ENCODE results near the gene SV2C.
"Not testable (repeated sequence)": the region's sequence is repeated elsewhere in the genome, so short reads cannot be mapped to it uniquely, and the experiment has no call there.

Gene SV2C, protein sequence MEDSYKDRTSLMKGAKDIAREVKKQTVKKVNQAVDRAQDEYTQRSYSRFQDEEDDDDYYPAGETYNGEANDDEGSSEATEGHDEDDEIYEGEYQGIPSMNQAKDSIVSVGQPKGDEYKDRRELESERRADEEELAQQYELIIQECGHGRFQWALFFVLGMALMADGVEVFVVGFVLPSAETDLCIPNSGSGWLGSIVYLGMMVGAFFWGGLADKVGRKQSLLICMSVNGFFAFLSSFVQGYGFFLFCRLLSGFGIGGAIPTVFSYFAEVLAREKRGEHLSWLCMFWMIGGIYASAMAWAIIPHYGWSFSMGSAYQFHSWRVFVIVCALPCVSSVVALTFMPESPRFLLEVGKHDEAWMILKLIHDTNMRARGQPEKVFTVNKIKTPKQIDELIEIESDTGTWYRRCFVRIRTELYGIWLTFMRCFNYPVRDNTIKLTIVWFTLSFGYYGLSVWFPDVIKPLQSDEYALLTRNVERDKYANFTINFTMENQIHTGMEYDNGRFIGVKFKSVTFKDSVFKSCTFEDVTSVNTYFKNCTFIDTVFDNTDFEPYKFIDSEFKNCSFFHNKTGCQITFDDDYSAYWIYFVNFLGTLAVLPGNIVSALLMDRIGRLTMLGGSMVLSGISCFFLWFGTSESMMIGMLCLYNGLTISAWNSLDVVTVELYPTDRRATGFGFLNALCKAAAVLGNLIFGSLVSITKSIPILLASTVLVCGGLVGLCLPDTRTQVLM

GRCh38 chr5:76082772-76083554 is at the start of gene SV2C:
Gene SV2C, plus strand, starts transcription at chr5:76083383. Its CDS starts 48,368 bp downstream, at chr5:76131751.
- no peak for DNase-seq (ENCODE audit: low spot score)

GRCh38 chr5:76037736-76038151 is 45.4 kb upstream of the SV2C start:
- DNase-seq (ENCODE audit: low spot score): not testable (repeated sequence)

DNA sequence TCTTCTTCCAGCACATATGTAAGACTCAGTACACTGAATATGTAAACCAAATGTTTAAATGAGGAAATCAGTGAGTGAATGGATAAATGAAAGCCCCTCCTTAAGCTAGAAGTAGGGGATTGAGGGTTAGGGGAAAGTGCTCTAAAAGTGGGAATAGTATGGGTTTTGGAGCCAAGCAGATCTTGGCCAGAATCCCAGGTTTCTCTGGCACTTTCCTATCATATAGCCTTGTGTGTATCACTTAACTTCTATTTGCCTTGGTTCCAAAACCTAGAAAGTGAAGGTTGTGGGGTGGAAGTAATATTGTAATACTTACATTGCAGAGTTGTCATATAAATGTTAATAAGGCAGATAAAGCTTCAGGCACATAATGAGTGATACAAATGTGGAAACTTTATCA is 45.0 kb upstream of the SV2C start:
- no peak for DNase-seq (ENCODE audit: low spot score)

DNA sequence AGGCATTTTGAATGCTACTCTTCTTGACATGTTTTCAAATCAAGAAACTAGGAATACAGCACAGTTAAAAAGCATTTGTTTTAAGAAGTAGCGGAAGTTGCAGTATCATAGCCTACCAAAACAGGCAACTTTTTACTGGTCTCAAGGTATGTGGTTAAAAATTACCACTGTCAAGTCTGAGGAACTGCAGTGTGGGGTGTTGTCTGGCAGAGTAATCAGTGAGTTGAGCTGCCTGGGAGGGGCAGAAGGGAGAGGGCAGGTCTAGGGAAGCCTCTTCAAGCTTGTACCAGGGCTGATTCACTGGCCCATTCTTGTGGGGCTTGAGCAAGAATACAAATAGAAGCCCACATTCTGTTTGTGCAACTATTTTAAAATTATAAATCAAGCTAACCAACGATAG is 42.4 kb upstream of the SV2C start:
- no peak for DNase-seq (ENCODE audit: low spot score)

DNA sequence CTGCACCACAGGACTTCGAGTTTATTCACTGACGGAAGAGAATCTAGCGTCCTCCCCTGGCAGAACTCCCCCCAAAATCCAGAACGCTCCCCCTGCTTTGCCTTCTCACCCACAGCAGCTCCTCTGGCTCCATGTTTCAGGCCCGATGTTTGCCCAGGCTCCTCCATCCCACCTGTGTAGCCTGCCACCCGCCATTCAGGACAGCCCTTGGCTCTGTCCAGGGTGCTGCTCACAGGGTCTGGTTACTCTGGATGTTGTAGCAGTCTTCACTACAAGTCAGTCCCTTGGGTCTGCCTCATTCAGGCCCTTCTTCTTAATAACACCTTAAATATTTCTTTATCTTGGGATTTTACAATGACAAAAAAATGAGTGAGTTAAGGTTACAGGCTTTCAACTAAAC is 41.3 kb upstream of the SV2C start:
- DNase-seq (ENCODE audit: low spot score): peak; percentile 60

DNA sequence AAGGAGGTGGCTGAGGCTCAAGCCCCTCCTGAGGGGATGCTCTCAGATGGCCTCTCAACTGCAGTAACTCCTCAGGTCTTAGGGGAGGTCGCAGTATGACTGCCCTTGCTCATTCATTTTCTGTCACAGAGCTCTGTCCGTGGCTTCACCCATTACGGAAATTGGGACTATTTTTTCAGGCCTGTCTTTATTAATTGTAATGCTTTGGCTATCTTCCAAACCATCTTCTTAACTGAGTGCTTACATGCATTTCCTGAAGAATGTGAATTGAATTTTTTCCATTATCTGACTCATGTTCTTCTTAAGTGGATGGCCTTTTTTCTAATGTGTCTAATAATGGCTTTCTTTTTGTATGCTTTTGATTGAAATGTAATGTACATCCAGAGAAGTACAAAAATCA is 36.4 kb upstream of the SV2C start:
- no peak for DNase-seq (ENCODE audit: low spot score)

DNA sequence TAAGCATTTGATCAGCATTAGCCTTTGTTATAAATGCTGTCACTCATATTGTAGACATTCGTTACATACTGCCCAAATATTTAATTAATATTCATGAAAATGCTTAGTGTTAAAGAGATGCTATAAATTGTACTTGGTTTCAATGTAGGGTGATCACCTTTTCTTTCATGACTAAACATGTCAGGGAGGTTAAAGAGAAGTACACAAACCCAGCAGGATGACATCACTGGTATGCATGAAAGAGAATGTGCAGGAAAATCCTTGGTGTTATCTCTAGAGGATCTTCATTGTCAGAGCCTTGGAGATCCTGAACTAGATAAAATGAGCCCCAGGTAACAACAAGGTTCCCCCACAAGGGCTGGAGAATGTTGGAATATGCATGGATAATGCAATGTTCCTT is 33.0 kb upstream of the SV2C start:
- DNase-seq (ENCODE audit: low spot score): no peak

DNA sequence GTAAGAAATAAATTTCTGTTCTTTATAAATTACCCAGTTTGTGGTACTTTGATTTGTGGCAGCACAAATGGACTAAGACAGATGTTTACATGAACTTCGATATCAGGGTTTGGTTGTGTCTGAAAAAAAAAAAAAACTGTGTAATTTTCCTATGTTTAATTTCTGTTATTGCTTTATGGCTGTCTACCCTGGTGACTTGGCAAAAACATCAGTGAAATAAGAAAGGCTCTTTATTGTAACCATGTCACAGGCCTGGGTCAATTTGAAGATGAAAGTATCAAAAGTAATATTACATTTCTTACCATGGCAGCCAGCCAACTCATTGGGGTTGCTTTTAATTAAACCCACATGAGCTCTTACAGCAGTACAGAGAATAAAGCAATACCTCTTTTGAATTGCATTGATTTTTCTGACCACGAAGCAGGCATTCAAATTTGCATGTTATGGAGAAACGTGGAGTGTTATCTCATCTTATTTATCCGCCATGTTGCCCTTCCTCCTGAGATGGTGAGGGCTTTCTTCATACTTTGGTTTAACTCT is 20.6 kb upstream of the SV2C start:
- no peak for DNase-seq (ENCODE audit: low spot score)

- DNase-seq (ENCODE audit: low spot score): no peak
Measured at GRCh38 chr5:76065258-76065657, 17.9 kb upstream of the SV2C start.

GRCh38 chr5:76069061-76069735 is 14.0 kb upstream of the SV2C start:
- DNase-seq (ENCODE audit: low spot score): no peak

DNA sequence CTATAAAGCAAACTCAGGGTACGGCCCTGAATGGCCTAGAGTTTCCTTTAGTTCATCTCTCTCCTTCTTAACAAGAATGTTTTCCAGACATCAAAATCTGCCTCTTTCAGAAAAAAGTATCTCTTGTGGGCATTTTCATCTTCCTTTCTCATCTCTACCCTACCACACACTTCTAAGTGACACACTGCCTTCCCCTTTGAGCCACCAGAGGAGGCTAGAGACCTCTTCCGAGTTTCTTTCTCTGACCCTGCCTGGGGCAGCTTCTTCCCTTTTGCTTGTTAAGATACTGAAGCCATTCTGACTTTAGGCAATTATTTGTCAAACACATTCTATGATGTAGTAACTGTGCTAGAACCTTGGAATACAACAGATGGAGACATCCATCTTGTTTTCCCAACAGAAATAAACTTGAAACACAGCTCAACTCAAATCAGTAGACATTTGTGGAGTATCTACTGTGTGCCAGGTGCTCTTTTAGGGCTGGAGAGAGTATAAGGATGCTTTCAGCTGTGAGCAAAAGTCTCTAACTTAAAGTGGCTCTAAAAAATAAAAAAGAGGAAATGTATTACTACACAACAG is 8.6 kb upstream of the SV2C start:
- no peak for DNase-seq (ENCODE audit: low spot score)

DNA sequence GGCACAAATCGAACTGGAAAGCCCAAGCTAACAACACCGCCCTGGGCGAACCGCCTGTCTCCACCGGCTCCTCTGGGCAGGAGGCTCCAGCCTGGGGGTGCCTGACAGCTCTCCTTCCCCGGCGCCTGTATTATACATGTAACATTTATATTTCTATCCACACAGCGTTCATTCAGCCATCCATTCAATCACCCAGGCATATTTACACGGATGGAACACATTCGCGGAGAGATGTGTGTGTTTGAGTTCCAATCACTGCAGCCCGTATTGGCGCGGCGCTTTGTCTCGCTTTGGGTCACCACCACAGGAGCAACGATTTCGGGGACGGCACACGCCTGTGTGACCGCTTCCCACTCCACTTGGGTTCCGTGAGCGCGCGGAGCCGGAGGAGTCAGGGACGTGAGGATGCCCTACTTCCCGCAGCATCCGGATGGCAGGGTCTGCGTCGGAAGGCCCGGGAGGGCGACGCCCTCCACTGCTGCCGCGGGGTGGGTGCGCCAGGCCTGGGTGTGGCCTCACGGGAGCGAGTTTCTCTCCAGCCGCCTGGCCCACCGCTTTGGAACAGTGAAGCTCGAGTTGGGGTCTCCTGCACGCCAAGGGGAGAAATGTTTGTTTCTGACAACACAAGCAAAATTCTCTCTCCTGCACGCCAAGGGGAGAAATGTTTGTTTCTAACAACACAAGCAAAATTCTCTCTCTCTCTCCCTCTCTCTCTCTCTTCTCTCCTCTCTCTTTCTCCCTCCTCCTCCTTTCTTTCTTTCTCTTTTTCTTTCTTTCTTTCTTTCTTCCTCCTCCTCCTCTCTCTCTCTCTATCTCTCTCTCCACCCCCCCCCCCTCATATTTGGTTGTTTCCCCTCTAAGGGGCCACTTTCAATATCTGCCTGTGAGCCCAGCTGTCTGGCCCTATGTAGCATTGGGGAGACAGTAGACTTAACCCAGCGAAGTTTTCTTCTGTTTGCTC is 1.1 kb upstream of the SV2C start:
- DNase-seq (ENCODE audit: low spot score): peak; percentile 54

DNA sequence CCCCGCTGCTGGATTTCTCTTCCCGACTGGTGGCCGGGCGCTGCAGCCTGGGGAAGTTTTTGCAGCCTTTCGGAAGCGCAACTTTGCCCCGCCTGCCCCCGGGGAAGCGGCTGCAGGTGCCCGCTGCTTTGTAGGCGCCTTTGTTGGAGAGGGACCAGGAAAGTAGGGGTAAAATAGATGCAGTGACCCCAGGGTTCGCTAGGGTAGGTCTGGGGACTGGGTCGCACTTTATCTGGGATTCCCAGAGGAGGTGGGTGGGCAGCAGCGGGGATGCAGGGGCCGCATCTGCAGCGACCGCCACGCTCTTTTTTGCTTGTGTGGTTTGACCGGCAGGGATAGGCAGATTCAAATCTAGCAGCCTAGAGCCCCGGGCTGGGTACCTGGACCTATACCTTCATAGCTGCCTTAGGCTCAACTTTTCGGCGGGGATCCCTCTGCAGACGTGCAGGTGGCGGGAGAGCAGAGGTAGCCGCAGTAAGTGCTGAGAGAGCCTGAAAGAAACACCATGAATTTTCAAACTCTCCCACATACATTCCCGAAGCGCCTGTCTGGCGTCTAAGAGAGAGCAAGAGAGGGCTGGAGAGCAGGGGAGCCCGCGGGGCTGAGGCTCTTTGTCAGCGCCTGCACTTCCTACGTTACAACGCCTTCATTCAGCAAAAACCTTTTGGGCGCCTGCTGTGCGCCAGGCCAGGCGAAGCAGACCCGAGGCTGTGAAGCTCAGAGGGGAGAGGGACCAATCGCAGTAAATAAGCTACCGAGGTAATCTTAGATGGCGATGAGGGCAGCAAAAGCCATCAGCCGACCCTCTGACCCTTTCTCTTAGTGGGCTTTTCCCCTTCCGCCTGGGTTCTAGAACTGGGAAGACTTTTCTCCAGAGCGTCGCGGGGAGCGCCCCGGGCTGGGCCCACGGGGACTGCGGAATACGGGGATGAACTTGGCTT is 642 bp downstream of the SV2C start:
- peak; percentile 76 for DNase-seq (ENCODE audit: low spot score)

DNA sequence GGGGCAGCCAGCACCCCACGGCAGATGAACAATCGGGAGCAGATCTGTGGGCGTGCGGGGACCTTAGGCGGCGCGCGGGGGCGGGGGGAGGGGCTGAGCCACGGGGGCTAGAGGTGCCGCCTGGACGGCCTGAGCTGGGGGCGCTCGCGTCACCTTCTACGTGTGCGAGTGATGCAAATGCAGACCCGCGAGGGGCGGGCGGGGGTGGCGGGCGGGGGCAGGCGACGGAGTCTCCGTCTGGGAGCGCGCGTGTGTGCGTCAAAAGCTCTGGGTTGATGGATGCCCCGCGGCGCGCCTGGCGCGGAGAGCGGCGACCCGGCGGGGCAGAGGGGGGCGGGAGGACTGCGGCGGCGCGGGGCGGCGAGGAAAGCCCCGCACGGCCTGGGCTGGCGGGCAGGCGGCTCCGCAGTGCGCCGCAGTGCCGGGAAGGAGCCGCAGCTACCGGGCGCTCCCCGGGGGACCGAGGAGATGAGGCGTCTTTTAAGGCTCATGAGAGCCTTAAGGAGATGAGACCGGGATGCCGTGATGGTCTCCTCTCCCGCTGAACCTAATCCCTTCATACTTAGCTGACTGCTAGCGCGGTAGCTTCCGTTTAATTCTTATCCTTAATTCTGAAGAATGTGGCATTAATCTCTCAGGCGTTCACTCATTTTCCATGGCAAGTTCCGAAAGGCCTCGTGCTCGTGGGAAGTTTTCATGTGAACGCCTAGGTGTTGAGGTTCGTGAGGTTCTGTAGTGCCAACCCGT is 1.5 kb downstream of the SV2C start:
- peak; percentile 82 for DNase-seq (ENCODE audit: low spot score)

DNA sequence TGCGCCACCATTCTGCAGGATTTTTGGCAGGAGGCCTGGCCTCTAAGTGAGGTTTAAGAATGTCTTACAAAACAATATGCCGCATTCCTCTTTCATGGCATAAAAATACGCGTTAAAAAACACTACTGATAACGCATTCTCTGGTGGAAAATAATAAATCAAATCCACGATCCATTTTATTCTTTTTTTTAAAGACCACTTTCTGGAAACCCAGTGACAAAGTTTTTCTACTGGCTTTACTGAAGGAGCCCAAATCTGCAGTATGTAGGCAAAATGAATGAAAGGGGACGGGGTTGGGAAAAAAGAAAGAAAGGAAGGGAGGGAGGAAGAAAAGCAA is 2.0 kb downstream of the SV2C start:
- DNase-seq (ENCODE audit: low spot score): no peak

GRCh38 chr5:76086095-76086494 is 2.9 kb downstream of the SV2C start:
- DNase-seq (ENCODE audit: low spot score): no peak

DNA sequence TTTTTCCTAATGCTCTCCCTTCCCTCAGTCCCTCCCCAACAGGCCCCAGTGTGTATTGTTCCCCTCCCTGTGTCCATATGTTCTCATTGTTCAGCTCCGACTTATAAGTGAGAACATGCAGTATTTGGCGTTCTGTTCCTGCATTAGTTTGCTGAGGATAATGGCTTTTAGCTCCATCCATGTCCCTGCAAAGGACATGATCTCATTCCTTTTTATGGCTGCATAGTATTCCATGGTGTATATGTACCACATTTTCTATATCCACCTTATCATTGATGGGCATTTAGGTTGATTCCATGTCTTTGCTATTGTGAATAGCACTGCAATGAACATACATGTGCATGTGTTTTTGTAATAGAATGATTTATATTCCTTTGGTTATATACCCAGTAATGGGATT is 6.0 kb downstream of the SV2C start:
- not testable (repeated sequence) for DNase-seq (ENCODE audit: low spot score)

GRCh38 chr5:76091351-76091750 is 8.2 kb downstream of the SV2C start:
- no peak for DNase-seq (ENCODE audit: low spot score)
